ENCODE data around the gene ZCCHC4. TPM values are rescaled to one million over a fixed set of nuclear protein-coding genes. Genes with fewer than 3 reads are reported as not detected.

ZCCHC4 gene
- total and polyA plus RNA-seq, 2 donors from 2014 or later, result 4.3 to 8.4 TPM

- Histone ChIP-seq H3K4me1 (ENCODE audit: control insufficient read depth in 2 of 3, insufficient read depth in 2 of 3, low read depth in 1 of 3, low read length in 3 of 3) (peaks cover 0 to 15% (median 13%) of the 10 kb centered on the region in 3 donors), H3K27ac (ENCODE audit: low read depth in 2 of 2, low read length in 2 of 2) (peak within 1 kb of the TSS; percentile 52 to 53), H3K36me3 (ENCODE audit: control insufficient read depth in 2 of 3, insufficient read depth in 3 of 3, low read length in 3 of 3) (peaks cover 0 to 3% (median 0%) of the 10 kb centered on the region in 3 donors), H3K9me3 (ENCODE audit: control insufficient read depth in 2 of 3, insufficient read depth in 1 of 3, low read length in 3 of 3) (peaks cover 0 to 2% (median 0%) of the 10 kb centered on the region in 3 donors), H3K9ac (ENCODE audit: low read length in 3 of 3) (peak within 1 kb of the TSS; percentile 74 to 85 (median 81)), H3K27me3 (ENCODE audit: control insufficient read depth, insufficient read depth, low read length) (no peaks in the 10 kb centered on the region), H3K4me3 (ENCODE audit: low read length in 3 of 3) (peak within 1 kb of the TSS; percentile 80 to 91 (median 86))
- FAIRE-seq (no peak), DNase-seq (peak; percentile 94 to 99 (median 96))
- intact Hi-C loops (cut with DNase I), result no loop called here
- peak; percentile 1 for TF ChIP-seq CTCF (IDR thresholded peaks at IDR 0.05; ENCODE audit: borderline replicate concordance, extremely low read depth, insufficient read depth)
Observed at GRCh38 chr4:25376754-25377571, 64.4 kb downstream of the ZCCHC4 start, which contains the start of gene ANAPC4. Gene ANAPC4, plus strand, starts transcription at chr4:25377263. Its CDS starts 165 bp downstream, at chr4:25377428.

- peak in 1 of 5 donors; percentile 22 for DNase-seq
- Histone ChIP-seq H3K36me3 (ENCODE audit: control insufficient read depth in 2 of 3, insufficient read depth in 3 of 3, low read length in 3 of 3) (peaks cover 0 to 3% (median 0%) of the 10 kb centered on the region in 3 donors), H3K27me3 (ENCODE audit: control insufficient read depth, insufficient read depth, low read length) (no peaks in the 10 kb centered on the region), H3K9me3 (ENCODE audit: control insufficient read depth in 2 of 3, insufficient read depth in 1 of 3, low read length in 3 of 3) (peaks cover 0 to 2% (median 0%) of the 10 kb centered on the region in 3 donors), H3K4me3 (ENCODE audit: low read length in 3 of 3) (peak overlapping the region; percentile 80 to 91 (median 86)), H3K27ac (ENCODE audit: low read depth in 2 of 2, low read length in 2 of 2) (peak overlapping the region; percentile 28 to 53), H3K9ac (ENCODE audit: low read length in 3 of 3) (peak overlapping the region; percentile 74 to 85 (median 81)), H3K4me1 (ENCODE audit: control insufficient read depth in 2 of 3, insufficient read depth in 2 of 3, low read depth in 1 of 3, low read length in 3 of 3) (peaks cover 0 to 15% (median 13%) of the 10 kb centered on the region in 3 donors)
- FAIRE-seq, result no peak
- no peak for TF ChIP-seq CTCF (IDR thresholded peaks at IDR 0.05; ENCODE audit: borderline replicate concordance, extremely low read depth, insufficient read depth)
- intact Hi-C loops (cut with DNase I), result no loop called here
Observed at GRCh38 chr4:25377572-25378436, 65.2 kb downstream of the ZCCHC4 start.

GRCh38 chr4:25378437-25378743 is 65.8 kb downstream of the ZCCHC4 start:
- Histone ChIP-seq H3K36me3 (ENCODE audit: control insufficient read depth in 2 of 3, insufficient read depth in 3 of 3, low read length in 3 of 3) (peaks cover 0 to 3% (median 3%) of the 10 kb centered on the region in 3 donors), H3K4me1 (ENCODE audit: control insufficient read depth in 2 of 3, insufficient read depth in 2 of 3, low read depth in 1 of 3, low read length in 3 of 3) (peaks cover 0 to 15% (median 10%) of the 10 kb centered on the region in 3 donors), H3K27ac (ENCODE audit: low read depth in 2 of 2, low read length in 2 of 2) (no peak overlapping the region), H3K9ac (ENCODE audit: low read length in 3 of 3) (no peak overlapping the region), H3K4me3 (ENCODE audit: low read length in 3 of 3) (peak overlapping the region in 2 of 3 donors; percentile 80 to 91), H3K27me3 (ENCODE audit: control insufficient read depth, insufficient read depth, low read length) (no peaks in the 10 kb centered on the region), H3K9me3 (ENCODE audit: control insufficient read depth in 2 of 3, insufficient read depth in 1 of 3, low read length in 3 of 3) (peaks cover 0 to 2% (median 0%) of the 10 kb centered on the region in 3 donors)
- no peak for FAIRE-seq
- no peak for TF ChIP-seq CTCF (IDR thresholded peaks at IDR 0.05; ENCODE audit: borderline replicate concordance, extremely low read depth, insufficient read depth)
- DNase-seq, result no peak
- intact Hi-C loops (cut with DNase I), result no loop called here

All from kidney (tissue), 14 donors.